Measurements from ENCODE around the gene ATP8A2.

GRCh38 chr13:25778808-25779305 is 407.1 kb downstream of the ATP8A2 start:
- TF ChIP-seq, protein P1, sequence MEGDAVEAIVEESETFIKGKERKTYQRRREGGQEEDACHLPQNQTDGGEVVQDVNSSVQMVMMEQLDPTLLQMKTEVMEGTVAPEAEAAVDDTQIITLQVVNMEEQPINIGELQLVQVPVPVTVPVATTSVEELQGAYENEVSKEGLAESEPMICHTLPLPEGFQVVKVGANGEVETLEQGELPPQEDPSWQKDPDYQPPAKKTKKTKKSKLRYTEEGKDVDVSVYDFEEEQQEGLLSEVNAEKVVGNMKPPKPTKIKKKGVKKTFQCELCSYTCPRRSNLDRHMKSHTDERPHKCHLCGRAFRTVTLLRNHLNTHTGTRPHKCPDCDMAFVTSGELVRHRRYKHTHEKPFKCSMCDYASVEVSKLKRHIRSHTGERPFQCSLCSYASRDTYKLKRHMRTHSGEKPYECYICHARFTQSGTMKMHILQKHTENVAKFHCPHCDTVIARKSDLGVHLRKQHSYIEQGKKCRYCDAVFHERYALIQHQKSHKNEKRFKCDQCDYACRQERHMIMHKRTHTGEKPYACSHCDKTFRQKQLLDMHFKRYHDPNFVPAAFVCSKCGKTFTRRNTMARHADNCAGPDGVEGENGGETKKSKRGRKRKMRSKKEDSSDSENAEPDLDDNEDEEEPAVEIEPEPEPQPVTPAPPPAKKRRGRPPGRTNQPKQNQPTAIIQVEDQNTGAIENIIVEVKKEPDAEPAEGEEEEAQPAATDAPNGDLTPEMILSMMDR (IDR thresholded peaks at IDR 0.05), result no peak
- TF ChIP-seq POLR2A (IDR thresholded peaks at IDR 0.05; ENCODE audit: low read depth) (no peak), POLR2AphosphoS5 (IDR thresholded peaks at IDR 0.05) (no peak), EP300 (IDR thresholded peaks at IDR 0.05) (no peak)
